NCI-H2107 treated with DMSO at 0.1 percent for 48 hours (cell line): ENCODE results near the gene CZIB.

ENCODE experiments used
- DNase-seq: peaks from one replicate; lab custom pipeline; 2025; ENCODE audit not compliant: unreplicated experiment; lab: John Stamatoyannopoulos, UW

CZIB gene

GRCh38 chr1:53220171-53220961 lies at the start of gene CZIB:
CZIB (minus strand) TSS chr1:53220634; CDS start chr1:53220575, 59 bp downstream.
- peak; percentile 95 for DNase-seq

DNA sequence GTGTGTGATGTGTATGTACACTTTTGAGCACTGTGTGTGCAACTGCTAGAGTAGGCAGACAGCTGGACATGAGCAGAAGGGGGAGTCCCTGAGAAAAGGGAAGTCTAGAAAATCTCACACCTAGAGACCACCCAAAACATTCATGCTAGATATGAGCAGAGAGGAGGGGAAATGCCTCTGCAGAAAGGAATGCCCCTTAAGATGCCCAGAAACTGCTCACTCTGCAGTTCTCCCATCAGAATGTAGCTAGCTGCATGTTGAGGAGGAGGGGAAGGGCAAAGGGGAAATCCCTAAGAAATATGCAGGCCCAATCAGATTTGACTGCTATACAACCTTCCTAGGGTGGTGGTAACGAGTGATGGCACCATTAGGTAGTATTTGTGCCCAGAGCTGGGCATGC lies 49.7 kb upstream of the CZIB start:
- DNase-seq: no peak

GRCh38 chr1:53267761-53268160 lies 47.3 kb upstream of the CZIB start:
- no peak for DNase-seq

DNA sequence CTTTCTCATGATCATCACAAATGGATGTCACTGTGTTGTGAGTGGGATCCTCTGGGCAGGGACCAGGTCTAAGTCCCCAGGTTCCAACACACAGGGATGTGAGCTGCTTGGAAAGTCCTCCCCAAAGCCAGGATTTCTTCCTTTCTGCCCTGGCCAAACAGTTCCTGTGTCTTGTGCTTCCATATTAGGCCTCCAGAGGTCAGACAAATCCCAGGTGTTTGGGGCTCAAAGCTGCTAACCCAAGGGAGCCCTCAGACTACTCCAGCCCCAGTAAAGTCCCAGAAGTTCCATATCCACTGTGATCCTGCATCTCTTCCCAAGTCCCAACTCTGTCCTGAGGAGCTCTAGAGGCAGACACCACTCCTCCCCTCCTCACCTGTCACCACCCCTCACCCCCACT lies 45.6 kb upstream of the CZIB start:
- DNase-seq: peak; percentile 6

GRCh38 chr1:53265581-53265980 lies 45.1 kb upstream of the CZIB start:
- DNase-seq: no peak

DNA sequence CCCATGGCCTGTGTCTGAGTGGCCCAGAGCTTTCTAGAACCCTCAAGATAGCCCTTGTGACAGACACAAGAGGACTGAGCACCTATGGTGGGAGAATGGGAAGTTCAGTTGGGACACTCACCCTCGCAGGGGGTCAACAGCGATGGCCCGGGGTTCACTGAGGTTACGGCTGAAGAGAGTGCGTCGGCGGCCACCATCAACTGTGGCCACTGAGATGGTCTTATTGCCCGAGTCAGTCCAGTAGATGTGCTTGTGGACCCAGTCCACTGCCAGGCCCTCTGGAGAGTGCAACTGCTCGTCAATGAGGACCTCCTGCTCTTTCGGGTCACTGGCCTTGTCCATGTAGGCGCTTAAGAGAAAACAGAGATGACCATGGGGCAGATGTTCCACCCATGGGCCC lies 43.6 kb upstream of the CZIB start:
- DNase-seq: no peak

DNA sequence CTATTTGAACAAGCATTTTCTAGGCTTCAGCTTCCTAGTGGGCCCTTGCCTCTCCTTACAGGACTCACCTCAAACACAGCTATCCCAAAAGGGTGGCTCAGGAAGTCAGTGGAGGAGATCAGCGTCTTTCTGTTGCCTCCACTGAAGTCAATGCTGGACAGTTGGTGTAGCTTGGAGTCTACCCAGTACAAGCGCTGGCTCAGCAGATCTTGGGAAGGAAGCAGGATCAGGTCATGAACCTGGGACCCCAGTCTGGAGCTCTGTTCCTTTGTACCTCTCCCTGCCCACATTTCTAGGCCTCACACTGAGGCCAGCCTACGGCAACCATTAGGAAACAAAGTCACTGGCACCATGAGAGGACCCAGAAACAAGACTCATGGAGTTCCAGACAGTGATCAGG lies 41.6 kb upstream of the CZIB start:
- DNase-seq: no peak

- DNase-seq: no peak
Observed at GRCh38 chr1:53260631-53261247, 40.3 kb upstream of the CZIB start.

GRCh38 chr1:53259932-53260331 lies 39.5 kb upstream of the CZIB start:
- DNase-seq: no peak

GRCh38 chr1:53258216-53258615 lies 37.8 kb upstream of the CZIB start:
- no peak for DNase-seq

- no peak for DNase-seq
Observed at GRCh38 chr1:53257454-53258081, 37.1 kb upstream of the CZIB start.

DNA sequence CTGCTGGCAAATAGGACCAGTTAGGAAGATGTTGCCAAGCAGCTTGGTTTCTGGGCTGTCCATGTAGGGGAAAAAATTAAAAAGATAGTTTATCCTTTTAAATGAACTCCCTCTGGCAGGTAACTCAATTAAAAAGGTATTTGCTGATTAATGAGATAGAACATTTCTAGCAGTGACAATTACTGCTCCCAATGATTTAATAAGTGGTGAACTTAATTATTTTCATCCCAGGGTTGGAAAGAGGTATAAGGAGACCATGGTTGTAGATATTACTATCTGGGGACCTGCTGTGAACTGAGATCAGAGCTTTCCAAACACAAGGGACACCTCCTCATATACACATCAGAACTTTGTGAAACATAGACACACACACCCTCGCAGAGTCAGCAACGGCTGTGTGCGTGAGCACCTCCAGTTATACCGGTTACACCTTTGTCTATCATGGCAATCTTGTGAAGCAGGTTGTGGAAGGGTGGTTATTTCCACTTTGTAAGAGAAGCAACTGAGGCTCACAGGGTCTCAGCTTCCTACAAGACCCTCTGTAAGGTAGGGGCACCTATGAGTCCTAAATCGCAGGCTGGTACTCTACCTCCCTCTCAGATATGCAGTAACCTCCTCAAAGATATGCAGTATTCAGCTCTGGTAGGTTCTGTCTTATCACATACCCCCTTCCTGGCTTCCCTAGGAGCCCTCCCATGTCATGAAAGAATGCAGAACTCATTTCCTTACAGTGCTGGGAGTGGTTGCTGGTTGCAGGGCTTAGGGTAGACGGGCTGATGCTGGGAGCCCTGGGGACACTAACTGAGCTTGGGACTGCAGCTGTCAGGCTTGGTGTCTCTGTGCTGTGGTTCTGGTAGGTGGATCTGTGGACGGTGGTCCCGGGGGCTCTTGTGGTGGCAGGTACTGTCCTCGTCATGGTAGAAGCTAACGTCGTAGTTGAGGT lies 36.3 kb upstream of the CZIB start:
- DNase-seq: no peak

DNA sequence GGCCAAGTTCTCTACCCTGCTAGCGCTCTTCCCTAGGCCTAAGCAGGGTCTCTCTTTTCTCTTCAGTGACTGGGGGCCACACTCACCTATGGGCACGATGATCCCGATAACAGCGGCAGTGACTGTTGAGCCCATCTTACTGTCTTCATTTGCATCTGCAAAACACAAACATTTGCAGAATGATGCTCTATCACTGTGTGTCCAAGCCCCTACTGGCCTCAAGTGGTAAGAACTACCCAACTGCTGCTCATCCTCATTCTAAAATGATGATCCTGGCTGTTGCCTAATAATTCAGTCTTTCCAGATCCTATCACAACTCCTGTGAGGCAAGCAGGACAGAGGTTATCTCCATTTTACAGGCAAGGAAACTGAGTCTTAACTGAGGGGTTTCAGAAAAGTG lies 34.6 kb upstream of the CZIB start:
- DNase-seq: no peak

DNA sequence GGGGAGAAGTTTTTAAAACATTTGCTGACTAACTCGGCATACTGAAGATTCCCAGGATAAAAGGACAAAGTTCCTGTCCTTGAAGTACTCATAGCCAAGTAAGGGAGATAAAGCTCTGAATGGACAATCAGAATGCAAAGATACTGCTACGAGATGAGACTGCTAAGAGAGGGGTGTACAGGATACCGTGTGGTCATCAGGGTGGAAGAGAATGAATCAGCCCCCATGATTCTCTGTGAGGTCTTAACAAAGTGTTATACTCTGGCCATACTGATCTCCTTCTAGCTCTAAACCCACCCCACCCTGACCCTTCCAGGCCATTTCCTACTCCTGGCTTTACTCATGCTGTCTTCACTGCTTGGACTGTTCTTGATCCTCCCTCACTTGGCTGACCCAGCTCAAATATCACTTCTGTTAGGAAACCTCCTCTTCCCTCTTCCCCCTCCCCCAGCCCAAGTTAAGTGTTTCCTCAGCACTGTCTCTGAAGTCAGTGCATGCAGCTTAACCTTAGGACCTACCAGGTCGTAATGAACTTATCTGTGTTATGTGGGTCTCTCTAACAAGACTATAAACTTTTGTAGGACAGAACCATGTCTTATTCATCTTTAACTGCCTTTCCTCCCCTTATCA lies 33.7 kb upstream of the CZIB start:
- no peak for DNase-seq

DNA sequence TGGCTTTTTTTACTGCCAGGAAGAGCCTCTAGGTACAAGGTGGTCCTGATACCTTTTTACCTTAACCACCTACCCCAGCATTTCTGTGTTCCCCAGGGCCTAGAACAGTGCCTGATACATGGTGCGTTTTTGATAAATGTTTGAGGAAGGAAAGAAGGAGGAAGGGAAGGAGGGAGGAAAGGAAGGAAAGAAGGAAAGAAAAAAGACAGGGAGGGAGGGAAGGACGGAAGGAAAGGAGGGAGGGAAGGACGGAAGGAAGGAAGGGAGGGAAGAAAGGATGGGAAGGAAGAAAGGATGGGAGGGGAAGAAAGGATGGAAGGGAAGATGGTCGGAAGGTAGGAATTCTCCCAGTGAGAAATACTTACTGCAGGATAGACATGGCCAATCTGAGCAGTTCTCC lies 29.9 kb upstream of the CZIB start:
- DNase-seq: no peak

DNA sequence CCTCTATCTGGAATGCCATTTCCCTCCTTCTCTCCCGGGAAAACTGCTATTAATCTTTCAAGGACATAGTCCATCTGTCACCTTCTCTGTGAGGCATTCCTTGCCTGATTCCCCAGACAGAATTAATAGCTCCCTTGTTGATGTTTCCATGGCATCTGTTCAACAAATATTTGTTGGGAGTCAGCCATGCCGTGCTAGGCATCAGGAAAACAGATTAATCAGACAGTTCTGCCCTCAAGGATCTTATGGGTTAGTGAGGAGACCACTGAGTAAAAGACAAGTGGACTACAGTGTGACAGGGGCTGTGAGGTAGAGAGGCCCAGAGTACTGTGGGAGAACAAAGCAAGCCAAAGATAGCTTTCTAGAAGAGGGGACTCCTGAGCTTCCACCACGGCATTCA lies 29.3 kb upstream of the CZIB start:
- DNase-seq: no peak

DNA sequence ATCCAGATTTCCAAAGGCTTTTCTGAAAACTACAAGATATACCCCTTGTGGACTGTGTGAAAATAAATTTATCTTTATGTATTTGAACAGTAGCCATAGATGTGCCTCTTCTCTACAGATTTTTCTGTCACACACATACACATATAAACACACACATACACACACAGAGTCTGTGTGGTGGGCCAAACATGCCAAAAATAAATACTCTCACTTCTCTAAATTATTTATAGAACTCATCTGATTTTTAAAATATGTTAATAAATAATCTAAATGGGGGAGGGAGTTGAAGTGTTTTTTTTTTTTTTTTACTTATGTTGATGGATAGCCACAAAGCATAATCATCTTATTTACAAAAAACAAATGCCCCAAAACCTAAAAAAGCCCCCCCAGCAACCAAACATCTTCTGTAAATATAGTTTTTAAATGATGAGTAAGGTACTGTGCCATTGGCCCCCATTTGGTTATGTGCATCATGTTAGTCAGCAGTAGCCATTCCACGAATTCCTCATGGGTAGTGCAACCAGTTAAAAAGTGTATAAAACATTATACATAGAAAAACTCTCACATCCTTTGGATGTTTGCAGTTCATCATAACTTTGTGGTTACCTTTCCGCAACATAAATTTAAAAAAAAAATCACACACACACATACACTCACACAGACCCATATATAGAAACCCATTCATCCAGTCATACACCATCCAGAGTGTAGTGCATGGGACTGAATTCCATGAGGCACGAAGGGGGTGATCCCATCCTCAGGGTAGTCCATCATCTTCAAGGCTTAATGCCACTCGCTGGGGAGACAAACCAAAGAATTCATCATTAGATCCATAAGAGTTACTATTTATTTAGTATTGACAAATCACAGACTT lies 26.1 kb upstream of the CZIB start:
- DNase-seq: no peak

DNA sequence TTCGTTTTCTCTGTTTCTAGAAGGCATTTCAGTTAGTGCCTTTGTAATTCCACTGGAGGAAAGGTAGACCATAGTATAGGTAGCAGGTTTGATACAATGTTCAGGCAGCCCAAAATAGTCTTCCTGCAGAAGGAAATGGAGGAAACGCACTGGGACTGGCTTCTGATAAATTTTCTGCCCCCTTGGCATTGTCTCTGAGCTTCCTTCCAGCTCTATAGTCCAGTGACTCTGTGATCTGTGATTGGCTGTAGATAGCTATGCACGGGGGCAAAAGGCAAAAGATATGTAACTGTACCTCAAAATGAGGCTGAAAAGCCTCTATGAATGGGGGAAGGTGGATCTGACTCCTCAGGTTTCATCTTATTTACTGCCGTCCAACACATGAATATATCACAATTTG lies 23.7 kb upstream of the CZIB start:
- no peak for DNase-seq

GRCh38 chr1:53242381-53242780 lies 21.9 kb upstream of the CZIB start:
- no peak for DNase-seq

- DNase-seq: no peak
Observed at GRCh38 chr1:53241828-53242227, 21.4 kb upstream of the CZIB start.
